NB4 (cell line): ENCODE measurements around the gene TBC1D8B.
A peak's percentile ranks its signal among the peaks of the same experiment; 100 is the strongest.

Experiments used
- DNase-seq: peaks from one replicate; pipeline ENCODE4 v3.0.0; 2010; ENCODE audit warnings: low read depth
- H3K4me3 ChIP-seq: one replicate; pipeline ENCODE4 v1.5.1; 2011; ENCODE audit warnings: mild to moderate bottlenecking, low read depth, low read length, moderate library complexity
- CTCF ChIP-seq: IDR thresholded peaks from one replicate; pipeline ENCODE4 v1.5.1; 2012; ENCODE audit warnings: low read depth, low read length
- MAX ChIP-seq: IDR thresholded peaks from 2 replicates; pipeline ENCODE4 v1.6.1; 2011; ENCODE audit warnings: low read depth, low read length
- MYC ChIP-seq: IDR thresholded peaks from 2 replicates; pipeline ENCODE4 v1.6.1; 2011; ENCODE audit warnings: low read depth, low read length
- POLR2A ChIP-seq: IDR thresholded peaks from 2 replicates; pipeline ENCODE4 v1.6.1; 2011; ENCODE audit warnings: mild to moderate bottlenecking; ENCODE audit not compliant: insufficient read length; ENCODE audit errors: extremely low read depth

Gene TBC1D8B

GRCh38 chrX:106897259-106897658, 94.8 kb downstream of the TBC1D8B start:
- no peak for DNase-seq
- TF ChIP-seq MYC (no peak), MAX (no peak), POLR2A (no peak), CTCF (no peak)
- H3K4me3 ChIP-seq, result no peak overlapping the region

GRCh38 chrX:106898462-106898861, 96.0 kb downstream of the TBC1D8B start:
- TF ChIP-seq POLR2A, result no peak
- TF ChIP-seq CTCF, result peak; percentile 21
- DNase-seq, result peak; percentile 50
- H3K4me3 ChIP-seq, result no peak overlapping the region

- no peak for DNase-seq
- TF ChIP-seq POLR2A (no peak), CTCF (no peak), MAX (no peak), MYC (no peak)
- no peak overlapping the region for H3K4me3 ChIP-seq
Observed at GRCh38 chrX:106899276-106899675, 96.8 kb downstream of the TBC1D8B start.

GRCh38 chrX:106899841-106900240, 97.4 kb downstream of the TBC1D8B start:
- no peak for DNase-seq
- H3K4me3 ChIP-seq, result no peak overlapping the region
- no peak for TF ChIP-seq MAX
- no peak for TF ChIP-seq POLR2A
- TF ChIP-seq MYC, result no peak
- no peak for TF ChIP-seq CTCF

- TF ChIP-seq MAX, result no peak
- TF ChIP-seq MYC, result no peak
- TF ChIP-seq CTCF, result no peak
- no peak for TF ChIP-seq POLR2A
- no peak overlapping the region for H3K4me3 ChIP-seq
- DNase-seq, result no peak
Observed at GRCh38 chrX:106901341-106901740, 98.9 kb downstream of the TBC1D8B start.

GRCh38 chrX:106901781-106902219, 99.3 kb downstream of the TBC1D8B start:
- DNase-seq, result no peak
- H3K4me3 ChIP-seq, result no peak overlapping the region
- TF ChIP-seq CTCF, result no peak
